H54 (cell line): Measurements from ENCODE around the gene TSR2.

ENCODE experiments used
- DNase-seq: peaks from one replicate; pipeline ENCODE4 v3.0.0; 2011; ENCODE audit warnings: low spot score, mixed read lengths; ENCODE audit not compliant: insufficient read length
- FAIRE-seq: peaks from 3 replicates; lab custom pipeline; 2011; peaks lifted over from hg19 to GRCh38; lab: Jason Lieb, UNC
- POLR2A ChIP-seq: IDR thresholded peaks from 2 replicates; pipeline ENCODE4 v1.6.1; 2011; ENCODE audit warnings: low read depth, mild to moderate bottlenecking, low read length

Gene TSR2

DNA sequence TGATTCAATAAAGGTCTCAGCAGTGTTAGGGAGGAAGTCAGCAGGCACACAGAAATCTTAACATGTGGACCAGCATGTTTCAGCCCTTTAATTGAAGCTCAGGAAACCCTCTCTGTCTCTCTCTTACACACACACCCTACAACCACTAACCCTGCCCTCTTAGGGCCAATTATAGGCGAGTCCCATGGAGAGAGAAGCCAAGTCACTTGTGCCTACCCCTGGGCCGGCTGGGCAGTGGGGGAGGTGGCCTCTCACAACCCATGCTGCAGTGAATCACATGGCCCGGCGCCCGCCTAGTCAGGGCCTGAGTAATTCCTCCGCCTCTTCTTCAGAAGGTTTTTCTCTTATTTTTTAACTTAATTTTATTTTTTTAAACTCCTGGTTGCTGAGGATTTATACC lies 52.1 kb downstream of the TSR2 start:
- DNase-seq (no peak), FAIRE-seq (no peak)
- TF ChIP-seq POLR2A = no peak

DNA sequence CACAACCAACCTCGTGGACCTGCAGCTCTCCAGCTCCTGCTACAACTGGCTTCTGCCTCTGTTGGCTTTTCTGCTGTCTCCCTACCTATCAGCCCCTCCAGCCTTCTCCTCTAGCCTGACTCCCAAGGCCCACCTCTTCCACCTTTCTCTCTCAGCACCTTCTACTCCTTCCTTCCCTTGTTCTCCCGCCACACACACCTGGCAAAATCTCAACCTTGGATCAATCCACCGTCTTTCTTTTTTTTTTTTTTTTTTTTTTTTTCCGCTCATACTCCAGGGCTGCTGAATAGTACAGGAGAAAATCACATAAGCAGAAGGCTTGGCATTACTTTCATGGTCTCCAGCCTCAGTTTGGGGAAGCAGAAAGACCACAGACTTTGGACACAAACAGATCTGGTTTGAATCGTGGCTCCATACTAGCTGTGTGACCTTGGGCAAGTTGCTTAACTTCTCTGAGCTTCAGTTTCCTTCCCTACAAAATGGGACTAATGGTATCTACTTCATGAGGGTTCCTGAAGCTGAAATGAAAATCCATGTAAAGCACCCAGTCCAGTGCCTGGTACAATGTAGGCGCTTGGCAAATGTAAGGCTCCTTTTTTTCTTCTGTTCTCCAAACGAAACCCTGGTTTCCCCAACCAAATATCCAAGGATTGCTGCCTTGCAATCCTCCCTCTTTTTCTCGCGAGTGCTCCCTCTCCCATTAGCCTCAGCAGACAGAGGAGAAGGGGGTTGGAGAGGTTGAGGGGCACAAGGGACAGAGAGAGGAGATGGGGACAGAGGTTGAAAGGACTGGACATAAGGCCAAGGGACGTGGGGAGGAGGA lies 54.2 kb downstream of the TSR2 start:
- no peak for TF ChIP-seq POLR2A
- no peak for DNase-seq
- FAIRE-seq = no peak
